K562 (cell line): ENCODE measurements around the gene TMEM14C. TPM values are rescaled to one million over a fixed set of nuclear protein-coding genes. Genes with fewer than 3 reads are reported as not detected.

ENCODE experiments used
- CSDE1 ChIP-seq, 2 experiments: fragments of 450-650 bp; IDR thresholded peaks; 2 replicates each; pipeline ENCODE4 v1.6.1; 2016; ENCODE audit warnings: mild to moderate bottlenecking in 1 of 2
- ELF1 ChIP-seq: fragments of 200-800 bp; sonication (Bioruptor generic); IDR thresholded peaks from 2 replicates; pipeline ENCODE4 v1.6.1; 2016; ENCODE audit warnings: missing genetic modification characterization, missing compliant biosample characterization
- ELF2 ChIP-seq: fragments of 250-450 bp; sonication (Bioruptor Pico); IDR thresholded peaks from 2 replicates; pipeline ENCODE4 v1.5.0; 2021; ENCODE audit warnings: mild to moderate bottlenecking
- ELF4 ChIP-seq: fragments of 450-650 bp; formaldehyde crosslinking; IDR thresholded peaks from 2 replicates; pipeline ENCODE4 v1.4.0; 2022; ENCODE audit warnings: missing genetic modification characterization
- EZH2 ChIP-seq: IDR thresholded peaks from 2 replicates; pipeline ENCODE4 v1.6.1; 2012; ENCODE audit warnings: low read depth, mild to moderate bottlenecking, inconsistent platforms, low read length, borderline replicate concordance
- FOXJ2 ChIP-seq: fragments of 200-800 bp; sonication (Bioruptor generic); IDR thresholded peaks from 2 replicates; pipeline ENCODE4 v1.6.1; 2016; ENCODE audit warnings: missing genetic modification characterization, missing compliant biosample characterization
- FOXK2 ChIP-seq, 2 experiments: fragments of 450-650 bp; IDR thresholded peaks in 1 of 2; conservative IDR thresholded peaks in 1 of 2; 2 replicates each; pipeline ENCODE4 v1.6.1; 2016; ENCODE audit warnings: low read depth in 2 of 2, mild to moderate bottlenecking in 1 of 2
- GABPA ChIP-seq: fragments of 200-800 bp; sonication (Bioruptor generic); conservative IDR thresholded peaks from 2 replicates; pipeline ENCODE4 v1.6.1; 2016; ENCODE audit warnings: low read depth, missing genetic modification characterization, missing compliant biosample characterization
- HMG20A ChIP-seq: fragments of 450-650 bp; formaldehyde crosslinking; conservative IDR thresholded peaks from 2 replicates; pipeline ENCODE4 v1.4.0; 2020; ENCODE audit warnings: mild to moderate bottlenecking, mixed read lengths
- MAZ ChIP-seq, 2 experiments: fragments of 450-650 bp in 1 of 2; sonication (generic) in 1 of 2; formaldehyde crosslinking; IDR thresholded peaks in 1 of 2; conservative IDR thresholded peaks in 1 of 2; 2 replicates each; pipeline versions ENCODE4 v1.4.0 to v1.5.0; 2020; ENCODE audit warnings: mild to moderate bottlenecking in 1 of 2, missing genetic modification reagents in 1 of 2
- MNT ChIP-seq, 2 experiments: fragments of 450-650 bp; conservative IDR thresholded peaks; 2 replicates each; pipeline ENCODE4 v1.6.1; 2017; ENCODE audit warnings: mild to moderate bottlenecking in 2 of 2, moderate library complexity in 2 of 2
- OTX1 ChIP-seq: fragments of 450-650 bp; formaldehyde crosslinking; IDR thresholded peaks from 2 replicates; pipeline ENCODE4 v1.4.0; 2022; ENCODE audit warnings: mild to moderate bottlenecking
- PHB2 ChIP-seq: fragments of 450-650 bp; IDR thresholded peaks from 2 replicates; pipeline ENCODE4 v1.6.1; 2017; ENCODE audit warnings: low read depth
- POLR3G ChIP-seq: IDR thresholded peaks from 2 replicates; pipeline ENCODE4 v1.6.1; 2011; ENCODE audit not compliant: insufficient read length, insufficient replicate concordance; ENCODE audit errors: extremely low read depth
- RBM14 ChIP-seq: fragments of 200-400 bp; formaldehyde crosslinking; IDR thresholded peaks from 2 replicates; pipeline ENCODE4 v1.6.1; 2018; ENCODE audit warnings: low read depth, mild to moderate bottlenecking, low read length, moderate library complexity, borderline replicate concordance; ENCODE audit not compliant: insufficient read depth
- TOE1 ChIP-seq, 2 experiments: fragments of 450-650 bp in 1 of 2; sonication (generic) in 1 of 2; formaldehyde crosslinking in 1 of 2; IDR thresholded peaks; 2 replicates each; pipeline versions ENCODE4 v1.7.1 to v1.8.0; 2016 to 2022; ENCODE audit warnings: borderline replicate concordance in 2 of 2, mild to moderate bottlenecking in 2 of 2, antibody characterized with exemption in 1 of 2, inconsistent platforms in 1 of 2, low read depth in 1 of 2, missing genetic modification reagents in 1 of 2, moderate library complexity in 1 of 2
- XRCC4 ChIP-seq: IDR thresholded peaks from one replicate; pipeline ENCODE4 v1.6.1; 2011; ENCODE audit not compliant: insufficient read depth, insufficient read length; ENCODE audit errors: extremely low read depth
- ZNF239 ChIP-seq: fragments of 250-450 bp; sonication (Bioruptor Pico); IDR thresholded peaks from 2 replicates; pipeline ENCODE4 v1.4.0; 2020; ENCODE audit warnings: mild to moderate bottlenecking
- ZNF507 ChIP-seq: conservative IDR thresholded peaks from 2 replicates; pipeline ENCODE4 v1.6.1; 2017; ENCODE audit warnings: missing genetic modification characterization, missing compliant biosample characterization
- polyA plus RNA-seq, 8 experiments: library from polyadenylated mRNA; depleted of rRNA in 4 of 8; stranded (reverse) in 5 of 8; unstranded in 3 of 8; fragments of >200 nt; fragmentation: Nextera tagmentation in 2 of 8; fragmentation: Illumina TruSeq in 1 of 8; extraction: Ambion mirVana in 2 of 8; extraction: Trizol in 1 of 8; gene quantifications; 2 replicates each; pipeline versions ENCODE4 v1.2.1 to v1.2.3, GENCODE V29; 2011 to 2014; ENCODE audit warnings: inconsistent platforms in 1 of 8, missing spikeins in 1 of 8
- total RNA-seq, 7 experiments: library from RNA; depleted of rRNA in 6 of 7; stranded (reverse); fragments of >200 nt in 6 of 7; fragmentation: Illumina TruSeq in 2 of 7; extraction: Trizol in 2 of 7; gene quantifications; 2 replicates each; pipeline versions ENCODE4 v1.2.1 to v1.2.3, GENCODE V29; 2011 to 2021; ENCODE audit warnings: low replicate concordance in 1 of 7
- TF ChIP-seq, protein P1 (sequence below): IDR thresholded peaks from 3 replicates; pipeline ENCODE4 v1.6.1; 2011; ENCODE audit warnings: borderline replicate concordance, mild to moderate bottlenecking, moderate library complexity; ENCODE audit not compliant: insufficient read length; ENCODE audit errors: extremely low read depth

Gene TMEM14C
- total and polyA plus RNA-seq, 9 of the 15 experiments (the other 6 are each of a cell fraction or from before 2014, with no cell fraction given), result 151 to 496 (median 263) TPM

GRCh38 chr6:10694302-10695085, 28.4 kb upstream of the TMEM14C start, which contains the start of the genes C6orf52 and PAK1IP1 (continued):
- TF ChIP-seq XRCC4 (no peak), ELF1 (tag) (peak; percentile 91), MAZ (CRISPR knock-in tag; conservative IDR thresholded peaks at IDR 0.05 in 1 of 2, IDR thresholded peaks at IDR 0.05 in 1 of 2) (peak; percentile 51 to 60; a peak in 3 of 4 replicates), ZNF507 (tag) (no peak), OTX1 (CRISPR knock-in tag) (peak; percentile 48; the same call in 1 of the 2 replicates), RBM14 (no peak), FOXK2 (conservative IDR thresholded peaks at IDR 0.05 in 1 of 2, IDR thresholded peaks at IDR 0.05 in 1 of 2; ENCODE audit: low read depth in 2 of 2) (peak; percentile 95 to 98), GABPA (tag) (peak; percentile 98), CSDE1 (IDR thresholded peaks at IDR 0.05) (peak in 1 of 2 experiments; percentile 81; a peak in 1 of 4 replicates), EZH2 (no peak), ELF4 (CRISPR knock-in tag) (peak; percentile 86; the same call in 1 of the 2 replicates), POLR3G (no peak), PHB2 (no peak), MNT (conservative IDR thresholded peaks at IDR 0.05) (peak; percentile 98 to 99), ZNF239 (CRISPR knock-in tag) (no peak; the same call in 1 of the 2 replicates), ELF2 (CRISPR knock-in tag) (peak; percentile 81), HMG20A (CRISPR knock-in tag) (no peak), TOE1 (IDR thresholded peaks at IDR 0.05; ENCODE audit: borderline replicate concordance) (peak; percentile 90), TOE1 (CRISPR knock-in tag; IDR thresholded peaks at IDR 0.05; ENCODE audit: borderline replicate concordance, low read depth) (no peak), FOXJ2 (tag) (peak; percentile 92)
- TF ChIP-seq, protein P1, sequence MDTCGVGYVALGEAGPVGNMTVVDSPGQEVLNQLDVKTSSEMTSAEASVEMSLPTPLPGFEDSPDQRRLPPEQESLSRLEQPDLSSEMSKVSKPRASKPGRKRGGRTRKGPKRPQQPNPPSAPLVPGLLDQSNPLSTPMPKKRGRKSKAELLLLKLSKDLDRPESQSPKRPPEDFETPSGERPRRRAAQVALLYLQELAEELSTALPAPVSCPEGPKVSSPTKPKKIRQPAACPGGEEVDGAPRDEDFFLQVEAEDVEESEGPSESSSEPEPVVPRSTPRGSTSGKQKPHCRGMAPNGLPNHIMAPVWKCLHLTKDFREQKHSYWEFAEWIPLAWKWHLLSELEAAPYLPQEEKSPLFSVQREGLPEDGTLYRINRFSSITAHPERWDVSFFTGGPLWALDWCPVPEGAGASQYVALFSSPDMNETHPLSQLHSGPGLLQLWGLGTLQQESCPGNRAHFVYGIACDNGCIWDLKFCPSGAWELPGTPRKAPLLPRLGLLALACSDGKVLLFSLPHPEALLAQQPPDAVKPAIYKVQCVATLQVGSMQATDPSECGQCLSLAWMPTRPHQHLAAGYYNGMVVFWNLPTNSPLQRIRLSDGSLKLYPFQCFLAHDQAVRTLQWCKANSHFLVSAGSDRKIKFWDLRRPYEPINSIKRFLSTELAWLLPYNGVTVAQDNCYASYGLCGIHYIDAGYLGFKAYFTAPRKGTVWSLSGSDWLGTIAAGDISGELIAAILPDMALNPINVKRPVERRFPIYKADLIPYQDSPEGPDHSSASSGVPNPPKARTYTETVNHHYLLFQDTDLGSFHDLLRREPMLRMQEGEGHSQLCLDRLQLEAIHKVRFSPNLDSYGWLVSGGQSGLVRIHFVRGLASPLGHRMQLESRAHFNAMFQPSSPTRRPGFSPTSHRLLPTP, result no peak
